ENCODE results near the gene NXPE3. TPM values are rescaled to one million over a fixed set of nuclear protein-coding genes. Genes with fewer than 3 reads are reported as not detected.
A peak's percentile ranks its signal among the peaks of the same experiment; 100 is the strongest.

NXPE3 gene
- total RNA-seq, 1 donor, result 20.3 TPM

DNA sequence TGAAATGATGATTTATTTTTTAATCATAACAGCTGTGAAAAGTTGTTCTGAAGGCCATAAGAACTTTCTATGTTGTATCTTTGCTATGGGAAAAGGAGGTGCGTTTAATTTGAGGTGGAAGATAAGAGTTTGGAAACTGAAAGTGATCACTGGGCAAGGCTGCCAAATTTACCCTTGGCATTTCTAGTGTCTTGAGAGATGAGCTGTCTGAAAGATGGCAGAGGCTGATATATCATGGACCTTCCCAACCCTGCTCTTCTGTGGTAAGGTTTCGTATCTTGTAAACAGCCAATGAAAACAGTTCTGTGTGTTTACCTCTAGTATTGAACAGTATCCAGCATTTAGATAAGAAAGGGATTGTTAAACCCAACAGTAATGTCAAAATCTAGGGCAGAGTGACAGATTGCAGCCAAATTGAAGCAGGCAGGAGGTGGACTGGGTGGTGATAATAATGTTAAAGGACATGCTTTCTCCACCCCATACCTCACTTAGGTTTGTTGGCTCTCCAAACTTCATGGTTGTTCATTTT is 54.5 kb downstream of the NXPE3 start:
- Histone ChIP-seq H3K27me3 (ENCODE audit: insufficient read depth, low read length) (no peaks in the 10 kb centered on the region), H3K4me3 (ENCODE audit: low read length) (no peak overlapping the region), H3K4me1 (ENCODE audit: insufficient read depth, low read length) (peaks cover 79% of the 10 kb centered on the region), H3K9me3 (ENCODE audit: low read depth, low read length) (no peaks in the 10 kb centered on the region)

DNA sequence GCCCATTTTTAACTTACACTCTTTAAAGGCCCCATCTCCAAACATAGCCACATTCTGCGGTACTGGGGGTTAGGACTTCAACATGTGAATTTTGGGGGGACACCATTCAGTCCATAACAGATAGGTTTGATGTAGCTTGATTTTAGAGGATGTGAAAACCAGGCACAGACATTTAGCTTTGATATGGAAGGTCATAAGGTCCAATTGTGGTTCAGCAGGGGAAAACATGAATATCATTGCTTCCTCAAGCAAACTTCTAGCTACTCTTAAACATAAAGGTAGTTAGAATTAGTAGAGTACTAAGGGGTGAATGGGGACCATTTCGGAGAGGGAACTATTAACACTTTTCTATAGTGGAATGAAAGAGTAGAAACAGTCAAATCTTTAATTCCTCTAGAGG is 56.7 kb downstream of the NXPE3 start:
- Histone ChIP-seq H3K4me3 (ENCODE audit: low read length) (no peak overlapping the region), H3K4me1 (ENCODE audit: insufficient read depth, low read length) (peaks cover 60% of the 10 kb centered on the region), H3K27me3 (ENCODE audit: insufficient read depth, low read length) (no peaks in the 10 kb centered on the region), H3K9me3 (ENCODE audit: low read depth, low read length) (no peaks in the 10 kb centered on the region)

DNA sequence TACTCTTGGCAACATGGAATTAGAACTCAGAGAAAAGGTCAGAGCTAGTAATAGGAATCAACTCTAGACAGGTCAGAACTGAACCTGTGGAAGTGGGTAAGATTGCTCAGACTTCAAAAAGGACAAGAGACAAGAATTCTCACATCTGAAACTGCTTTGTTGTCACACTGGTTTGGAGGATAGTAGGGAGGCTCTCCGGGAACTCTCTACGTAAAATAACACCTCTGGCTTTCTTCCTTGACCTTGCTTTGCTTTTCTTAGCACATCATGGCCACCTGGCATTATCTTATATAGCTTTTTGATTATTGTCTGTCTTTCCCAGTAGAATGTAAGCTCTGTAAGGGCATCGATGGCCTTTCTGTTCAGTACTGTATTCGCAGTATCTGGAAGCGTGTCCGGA is 57.1 kb downstream of the NXPE3 start:
- Histone ChIP-seq H3K27me3 (ENCODE audit: insufficient read depth, low read length) (no peaks in the 10 kb centered on the region), H3K4me3 (ENCODE audit: low read length) (no peak overlapping the region), H3K9me3 (ENCODE audit: low read depth, low read length) (no peaks in the 10 kb centered on the region), H3K4me1 (ENCODE audit: insufficient read depth, low read length) (peaks cover 57% of the 10 kb centered on the region)

DNA sequence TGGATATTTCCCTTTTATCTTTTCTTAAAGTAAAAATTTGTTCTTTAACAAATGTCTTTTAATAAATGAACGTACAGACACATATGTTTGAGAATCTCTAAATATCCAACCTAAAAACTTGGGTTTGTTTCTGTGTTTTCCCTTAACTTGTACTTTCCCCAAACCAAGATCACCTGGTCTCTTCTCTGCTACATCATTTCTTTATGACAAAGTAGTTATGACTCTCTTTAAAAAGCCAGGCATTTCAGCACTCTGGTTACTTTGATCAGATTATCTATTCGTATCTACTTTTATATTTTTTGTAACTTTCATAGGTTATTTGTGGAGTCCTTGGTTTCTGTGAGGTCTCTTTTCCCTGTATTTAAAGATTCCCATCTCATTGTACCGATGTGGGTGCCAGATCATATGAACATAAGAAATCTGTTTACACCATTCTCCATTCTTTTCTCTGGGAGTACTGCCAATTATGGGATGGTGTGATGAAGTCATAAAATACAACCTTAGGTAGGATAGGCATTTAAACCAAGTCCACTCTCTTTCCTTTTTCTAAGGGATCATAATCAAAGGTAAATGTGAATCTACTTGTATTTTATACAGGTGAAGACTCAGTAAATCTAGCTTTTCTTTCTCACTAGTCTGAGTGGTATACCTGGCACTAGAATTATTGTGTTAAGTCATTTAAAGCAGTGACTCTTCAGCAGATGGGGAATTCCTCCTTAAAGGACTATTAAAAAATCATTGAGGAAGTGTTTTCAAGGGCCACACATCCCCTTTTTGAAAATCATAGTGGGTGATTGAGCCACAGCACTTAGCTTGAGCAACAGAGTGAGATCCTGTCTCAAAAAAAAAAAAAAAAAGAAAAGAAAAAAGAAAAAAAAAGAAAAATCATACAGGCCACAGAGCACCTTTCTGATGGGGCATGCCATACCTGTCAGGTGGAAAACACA is 57.9 kb downstream of the NXPE3 start:
- H3K4me3 ChIP-seq (ENCODE audit: low read length), result no peak overlapping the region
- peaks cover 50% of the 10 kb centered on the region for H3K4me1 ChIP-seq (ENCODE audit: insufficient read depth, low read length)
- H3K9me3 ChIP-seq (ENCODE audit: low read depth, low read length), result no peaks in the 10 kb centered on the region
- no peaks in the 10 kb centered on the region for H3K27me3 ChIP-seq (ENCODE audit: insufficient read depth, low read length)

DNA sequence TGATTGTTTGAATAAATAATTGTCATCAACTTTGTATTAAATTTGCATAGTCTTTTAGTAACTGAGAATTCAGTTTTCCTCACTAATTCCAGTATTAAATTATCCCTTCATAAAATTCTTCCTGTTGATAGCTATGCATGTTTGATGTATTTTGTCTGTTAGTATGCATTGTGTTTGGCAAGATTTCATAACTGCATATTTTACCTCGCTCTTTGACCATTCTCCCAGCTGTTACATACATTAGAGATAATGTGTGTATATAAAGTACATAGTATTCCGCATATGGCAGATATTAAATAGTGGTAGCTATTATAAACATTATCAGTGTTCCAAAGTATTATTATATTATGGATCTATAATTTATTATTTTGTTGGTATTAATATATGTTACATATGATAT is 59.7 kb downstream of the NXPE3 start:
- H3K4me1 ChIP-seq (ENCODE audit: insufficient read depth, low read length), result peaks cover 56% of the 10 kb centered on the region
- H3K27me3 ChIP-seq (ENCODE audit: insufficient read depth, low read length), result no peaks in the 10 kb centered on the region
- no peak overlapping the region for H3K4me3 ChIP-seq (ENCODE audit: low read length)
- no peaks in the 10 kb centered on the region for H3K9me3 ChIP-seq (ENCODE audit: low read depth, low read length)

DNA sequence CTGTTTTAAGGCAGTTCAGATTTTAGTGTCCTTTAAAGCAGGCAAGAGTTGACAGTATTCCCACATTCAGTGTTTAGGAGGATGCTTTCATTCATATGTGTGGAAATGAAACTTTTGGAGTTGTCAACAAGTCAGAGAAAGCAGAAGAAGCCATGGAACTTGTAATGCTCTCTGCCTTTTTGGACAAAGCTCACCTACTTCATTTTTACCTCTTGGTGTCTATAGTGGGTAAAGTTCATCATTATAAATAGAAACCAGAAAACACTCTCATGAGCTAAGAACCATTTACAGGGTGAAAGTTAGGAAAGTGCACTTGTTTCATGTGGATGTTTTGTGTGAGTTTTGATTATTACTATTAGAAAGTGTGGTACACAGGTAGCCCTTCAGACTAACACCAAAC is 61.1 kb downstream of the NXPE3 start:
- Histone ChIP-seq H3K9me3 (ENCODE audit: low read depth, low read length) (no peaks in the 10 kb centered on the region), H3K4me3 (ENCODE audit: low read length) (no peak overlapping the region), H3K27me3 (ENCODE audit: insufficient read depth, low read length) (no peaks in the 10 kb centered on the region), H3K4me1 (ENCODE audit: insufficient read depth, low read length) (peaks cover 46% of the 10 kb centered on the region)

DNA sequence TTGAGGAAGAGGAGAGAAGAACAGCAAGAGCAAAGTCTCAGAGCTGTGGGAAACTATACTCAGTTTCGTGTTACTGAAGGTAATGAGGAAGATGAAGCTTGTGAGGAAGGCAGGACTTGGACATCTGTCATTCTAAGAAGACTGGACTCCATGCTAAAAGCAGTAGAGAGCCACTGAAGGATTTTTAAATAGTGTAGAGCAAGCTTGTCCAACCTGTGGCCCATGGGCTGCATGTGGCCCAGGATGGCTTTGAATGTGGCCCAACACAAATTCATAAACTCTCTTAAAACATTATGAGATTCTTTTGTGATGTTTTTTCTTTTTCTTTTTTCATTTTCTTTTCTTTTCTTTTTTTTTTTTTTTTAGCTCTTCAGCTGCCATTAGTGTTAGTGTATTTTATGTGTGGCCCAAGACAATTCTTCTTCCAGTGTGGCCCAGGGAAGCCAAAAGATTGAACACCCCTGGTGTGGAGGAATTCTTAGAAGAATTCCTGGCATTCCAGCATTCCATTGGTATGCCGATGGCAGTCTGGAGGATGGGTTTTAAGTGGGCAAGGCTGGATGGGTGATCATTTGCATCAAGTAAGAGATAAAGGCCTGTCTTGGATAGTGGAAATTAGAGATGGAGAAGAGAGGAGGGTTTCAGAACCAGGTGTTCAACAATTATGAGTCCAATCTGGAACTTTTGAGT is 63.4 kb downstream of the NXPE3 start:
- Histone ChIP-seq H3K27me3 (ENCODE audit: insufficient read depth, low read length) (no peaks in the 10 kb centered on the region), H3K9me3 (ENCODE audit: low read depth, low read length) (no peaks in the 10 kb centered on the region), H3K4me1 (ENCODE audit: insufficient read depth, low read length) (peaks cover 33% of the 10 kb centered on the region), H3K4me3 (ENCODE audit: low read length) (no peak overlapping the region)

DNA sequence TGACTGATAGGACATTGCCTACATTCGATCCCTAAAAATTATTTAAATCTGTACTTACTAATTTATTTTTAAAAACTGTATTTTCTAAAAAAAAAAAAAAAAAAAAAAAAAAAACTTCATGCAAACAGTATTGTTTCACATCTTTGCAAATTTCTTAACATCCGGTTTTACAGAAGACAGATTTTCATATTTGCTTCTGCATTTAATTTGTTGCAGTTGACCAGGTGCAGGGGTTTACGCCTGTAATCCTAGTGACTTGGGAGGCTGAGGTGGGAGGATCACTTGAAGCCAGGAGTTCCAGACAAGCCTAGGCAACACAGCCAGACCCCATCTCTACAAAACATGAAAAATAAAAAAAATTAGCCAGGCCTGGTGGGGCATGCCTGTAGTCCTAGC is 63.9 kb downstream of the NXPE3 start:
- Histone ChIP-seq H3K4me1 (ENCODE audit: insufficient read depth, low read length) (peaks cover 33% of the 10 kb centered on the region), H3K9me3 (ENCODE audit: low read depth, low read length) (no peaks in the 10 kb centered on the region), H3K27me3 (ENCODE audit: insufficient read depth, low read length) (no peaks in the 10 kb centered on the region), H3K4me3 (ENCODE audit: low read length) (no peak overlapping the region)

DNA sequence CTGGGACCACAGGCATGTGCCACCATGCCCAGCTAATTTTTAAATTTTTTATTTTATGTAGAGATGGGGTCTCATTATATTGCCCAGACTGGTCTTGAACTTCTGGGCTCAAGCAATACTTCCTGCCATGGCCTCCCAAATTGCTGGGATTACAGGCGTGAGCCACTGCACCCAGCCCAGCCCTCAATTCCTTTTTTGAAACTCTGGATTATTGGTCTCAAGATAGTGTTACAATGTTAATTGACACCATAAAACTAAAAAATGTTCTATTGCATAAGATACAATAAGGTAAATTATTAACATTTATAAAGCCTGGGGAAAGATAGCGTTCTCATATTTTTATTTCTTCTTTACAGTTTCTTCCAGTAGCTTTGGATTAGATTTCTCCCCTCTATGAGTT is 66.4 kb downstream of the NXPE3 start:
- no peaks in the 10 kb centered on the region for H3K9me3 ChIP-seq (ENCODE audit: low read depth, low read length)
- no peak overlapping the region for H3K4me3 ChIP-seq (ENCODE audit: low read length)
- no peaks in the 10 kb centered on the region for H3K27me3 ChIP-seq (ENCODE audit: insufficient read depth, low read length)
- H3K4me1 ChIP-seq (ENCODE audit: insufficient read depth, low read length), result peaks cover 38% of the 10 kb centered on the region

DNA sequence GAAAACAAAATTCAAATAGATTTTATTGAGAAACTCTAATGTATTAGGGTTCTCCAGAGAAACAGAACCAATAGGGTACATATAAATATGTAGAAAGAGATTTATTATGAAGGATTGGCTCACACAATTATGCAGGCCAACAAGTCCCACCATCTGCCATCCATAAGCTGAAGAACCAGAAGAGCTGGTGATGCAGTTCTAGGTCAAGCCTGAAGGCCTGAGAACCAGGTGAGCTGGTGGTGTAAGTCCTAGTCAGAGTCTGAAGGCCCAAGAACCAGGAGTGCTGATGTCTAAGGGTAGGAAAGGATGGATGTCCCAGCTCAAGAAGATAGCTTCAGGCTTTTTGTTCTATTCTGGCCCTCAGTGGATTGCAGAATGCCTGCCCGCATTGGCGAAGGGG is 67.7 kb downstream of the NXPE3 start:
- no peak overlapping the region for H3K4me3 ChIP-seq (ENCODE audit: low read length)
- H3K27me3 ChIP-seq (ENCODE audit: insufficient read depth, low read length), result no peaks in the 10 kb centered on the region
- no peaks in the 10 kb centered on the region for H3K9me3 ChIP-seq (ENCODE audit: low read depth, low read length)
- H3K4me1 ChIP-seq (ENCODE audit: insufficient read depth, low read length), result peaks cover 40% of the 10 kb centered on the region

DNA sequence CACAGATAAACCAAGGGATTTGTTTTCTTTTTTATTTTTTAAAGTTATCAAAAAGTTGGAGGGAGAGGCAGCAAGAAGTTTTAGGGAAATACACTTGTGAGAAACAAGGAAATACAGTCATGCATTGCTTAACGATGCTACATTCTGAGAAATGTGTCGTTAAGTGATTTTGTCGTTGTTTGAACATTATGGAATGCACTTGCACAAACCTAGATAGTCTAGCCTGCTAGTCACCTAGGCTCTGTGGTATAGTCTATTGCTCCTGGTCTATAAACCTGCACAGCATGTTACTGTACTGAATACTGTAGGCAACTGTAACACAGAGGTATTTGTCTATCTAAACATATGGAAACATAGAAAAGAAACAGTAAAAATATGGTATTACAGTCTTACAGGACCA is 68.3 kb downstream of the NXPE3 start:
- Histone ChIP-seq H3K4me1 (ENCODE audit: insufficient read depth, low read length) (peaks cover 43% of the 10 kb centered on the region), H3K27me3 (ENCODE audit: insufficient read depth, low read length) (no peaks in the 10 kb centered on the region), H3K4me3 (ENCODE audit: low read length) (no peak overlapping the region), H3K9me3 (ENCODE audit: low read depth, low read length) (no peaks in the 10 kb centered on the region)

DNA sequence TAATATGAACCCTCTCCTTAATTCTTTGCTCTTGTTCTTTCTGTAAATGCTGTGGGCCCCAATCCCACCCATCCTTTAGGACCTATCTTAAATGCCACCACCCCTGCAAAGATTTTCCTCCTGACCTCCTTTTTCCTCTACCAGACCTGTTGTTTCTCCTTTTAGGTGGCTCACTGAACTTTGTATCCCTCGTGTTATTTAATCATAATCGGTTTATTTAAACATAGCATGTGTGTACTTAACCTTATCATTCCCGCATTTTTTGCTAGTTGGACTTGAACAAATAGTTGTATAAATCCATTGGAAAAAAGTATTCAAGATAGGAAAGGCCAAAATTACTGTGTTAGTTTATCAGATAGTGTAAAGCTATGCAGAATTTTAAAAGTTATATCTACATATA is 69.3 kb downstream of the NXPE3 start:
- no peak overlapping the region for H3K4me3 ChIP-seq (ENCODE audit: low read length)
- H3K9me3 ChIP-seq (ENCODE audit: low read depth, low read length), result no peaks in the 10 kb centered on the region
- H3K4me1 ChIP-seq (ENCODE audit: insufficient read depth, low read length), result peaks cover 41% of the 10 kb centered on the region
- H3K27me3 ChIP-seq (ENCODE audit: insufficient read depth, low read length), result no peaks in the 10 kb centered on the region

DNA sequence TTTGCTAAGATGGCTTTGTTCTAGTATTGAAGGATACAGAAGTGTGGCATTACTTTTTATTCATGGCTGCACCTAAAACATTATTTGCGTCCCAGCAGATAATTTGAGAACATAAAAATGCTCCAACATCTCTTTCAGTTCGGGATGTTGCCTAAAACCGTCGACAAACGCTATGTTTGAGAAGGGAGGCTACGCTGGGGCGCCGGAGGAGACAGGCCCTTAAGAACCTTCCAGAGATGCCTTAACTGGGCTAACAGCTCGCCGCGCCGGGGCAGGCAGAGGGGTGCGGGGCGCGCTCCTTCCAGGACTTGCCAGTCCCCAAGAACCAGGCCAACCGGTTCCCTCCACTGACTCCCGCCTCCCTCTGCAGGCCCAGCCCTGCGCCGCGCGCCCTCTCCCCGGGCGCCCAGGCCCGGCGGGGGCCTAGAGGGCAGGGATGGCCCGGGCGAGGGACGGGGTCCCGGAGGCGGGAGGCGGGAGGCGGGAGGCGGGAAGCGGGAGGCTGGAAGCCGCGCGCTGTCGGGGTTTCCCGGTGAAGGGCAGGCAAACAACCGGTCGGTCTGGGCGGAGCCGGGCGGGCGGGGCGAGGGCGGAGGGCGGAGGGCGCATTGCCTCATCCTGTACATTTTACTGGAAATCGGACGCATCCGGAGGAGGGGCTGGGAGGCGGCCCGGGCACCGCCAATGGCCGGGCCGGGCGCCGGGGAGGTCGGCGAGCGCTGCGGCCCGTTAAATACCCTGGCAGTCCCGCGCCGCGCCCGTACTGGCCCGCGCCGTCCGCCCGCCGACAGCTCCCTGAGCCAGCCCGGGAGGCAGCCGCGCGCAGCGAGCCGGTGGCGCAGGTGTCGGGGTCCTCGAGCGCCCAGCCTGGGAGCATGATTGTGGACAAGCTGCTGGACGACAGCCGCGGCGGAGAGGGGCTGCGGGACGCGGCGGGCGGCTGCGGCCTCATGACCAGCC is 70.0 kb downstream of the NXPE3 start, which contains the start of gene NFKBIZ:
NFKBIZ (plus strand) TSS at position 761 of the 960 bp plus-strand sequence; CDS start at position 876, 115 bp downstream.
- Histone ChIP-seq H3K4me1 (ENCODE audit: insufficient read depth, low read length) (peaks cover 45% of the 10 kb centered on the region), H3K4me3 (ENCODE audit: low read length) (peak within 1 kb of the TSS; percentile 99), H3K9me3 (ENCODE audit: low read depth, low read length) (no peaks in the 10 kb centered on the region), H3K27me3 (ENCODE audit: insufficient read depth, low read length) (no peaks in the 10 kb centered on the region)

DNA sequence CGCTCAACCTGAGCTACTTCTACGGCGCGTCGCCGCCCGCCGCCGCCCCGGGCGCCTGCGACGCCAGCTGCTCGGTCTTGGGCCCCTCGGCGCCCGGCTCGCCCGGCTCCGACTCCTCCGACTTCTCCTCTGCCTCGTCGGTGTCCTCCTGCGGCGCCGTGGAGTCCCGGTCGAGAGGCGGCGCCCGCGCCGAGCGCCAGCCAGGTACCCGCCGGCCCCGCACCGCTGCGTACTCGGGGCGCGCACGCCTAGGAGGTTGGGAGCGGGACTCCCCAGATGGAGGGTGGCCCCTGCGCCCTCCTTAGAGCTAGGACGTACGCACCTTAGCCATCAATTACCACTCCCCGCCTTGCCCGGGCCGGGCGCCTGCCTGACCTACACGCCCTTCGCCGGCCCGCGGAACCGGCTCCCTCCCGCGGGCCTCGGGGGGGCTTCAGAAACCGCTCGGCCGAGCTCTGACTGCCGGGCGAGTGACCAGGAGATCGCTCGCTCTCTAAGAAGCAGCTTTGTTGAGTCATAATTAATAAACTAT is 70.8 kb downstream of the NXPE3 start:
- H3K4me3 ChIP-seq (ENCODE audit: low read length), result peak overlapping the region; percentile 99
- H3K27me3 ChIP-seq (ENCODE audit: insufficient read depth, low read length), result no peaks in the 10 kb centered on the region
- no peaks in the 10 kb centered on the region for H3K9me3 ChIP-seq (ENCODE audit: low read depth, low read length)
- peaks cover 49% of the 10 kb centered on the region for H3K4me1 ChIP-seq (ENCODE audit: insufficient read depth, low read length)
